ENCODE results near the gene NABP2. TPM values are rescaled to one million over a fixed set of nuclear protein-coding genes. Genes with fewer than 3 reads are reported as not detected.

NABP2 gene
- polyA plus RNA-seq, 1 of the 3 experiments (the other 2 are of a cell fraction) = 49.3 TPM

DNA sequence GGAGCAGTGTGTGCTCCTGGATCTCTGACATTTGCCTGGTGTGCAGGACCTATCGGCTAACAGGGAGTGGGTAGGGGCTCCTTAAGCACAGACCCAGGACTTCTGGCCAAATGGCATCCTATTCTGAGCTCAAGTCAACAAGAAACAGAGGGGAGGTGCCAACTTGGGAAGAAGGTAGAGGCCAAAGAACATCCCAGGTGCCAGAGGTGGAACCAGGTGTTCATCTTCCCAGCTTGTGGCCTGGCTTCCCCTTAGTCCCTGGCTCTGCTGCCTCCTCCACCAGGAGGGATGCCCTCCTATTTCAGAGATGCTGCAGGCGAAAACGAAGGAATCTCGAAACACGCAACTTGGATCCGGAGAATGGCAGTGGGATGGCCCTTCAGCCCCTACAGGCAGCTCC, 11.9 kb downstream of the NABP2 start:
- TF ChIP-seq EZH2phosphoT487 (IDR thresholded peaks at IDR 0.05; ENCODE audit: borderline replicate concordance, low read depth) = no peak
- no peak for TF ChIP-seq RXRA (IDR thresholded peaks at IDR 0.05; ENCODE audit: borderline replicate concordance, low read depth)
- TF ChIP-seq, protein P1, sequence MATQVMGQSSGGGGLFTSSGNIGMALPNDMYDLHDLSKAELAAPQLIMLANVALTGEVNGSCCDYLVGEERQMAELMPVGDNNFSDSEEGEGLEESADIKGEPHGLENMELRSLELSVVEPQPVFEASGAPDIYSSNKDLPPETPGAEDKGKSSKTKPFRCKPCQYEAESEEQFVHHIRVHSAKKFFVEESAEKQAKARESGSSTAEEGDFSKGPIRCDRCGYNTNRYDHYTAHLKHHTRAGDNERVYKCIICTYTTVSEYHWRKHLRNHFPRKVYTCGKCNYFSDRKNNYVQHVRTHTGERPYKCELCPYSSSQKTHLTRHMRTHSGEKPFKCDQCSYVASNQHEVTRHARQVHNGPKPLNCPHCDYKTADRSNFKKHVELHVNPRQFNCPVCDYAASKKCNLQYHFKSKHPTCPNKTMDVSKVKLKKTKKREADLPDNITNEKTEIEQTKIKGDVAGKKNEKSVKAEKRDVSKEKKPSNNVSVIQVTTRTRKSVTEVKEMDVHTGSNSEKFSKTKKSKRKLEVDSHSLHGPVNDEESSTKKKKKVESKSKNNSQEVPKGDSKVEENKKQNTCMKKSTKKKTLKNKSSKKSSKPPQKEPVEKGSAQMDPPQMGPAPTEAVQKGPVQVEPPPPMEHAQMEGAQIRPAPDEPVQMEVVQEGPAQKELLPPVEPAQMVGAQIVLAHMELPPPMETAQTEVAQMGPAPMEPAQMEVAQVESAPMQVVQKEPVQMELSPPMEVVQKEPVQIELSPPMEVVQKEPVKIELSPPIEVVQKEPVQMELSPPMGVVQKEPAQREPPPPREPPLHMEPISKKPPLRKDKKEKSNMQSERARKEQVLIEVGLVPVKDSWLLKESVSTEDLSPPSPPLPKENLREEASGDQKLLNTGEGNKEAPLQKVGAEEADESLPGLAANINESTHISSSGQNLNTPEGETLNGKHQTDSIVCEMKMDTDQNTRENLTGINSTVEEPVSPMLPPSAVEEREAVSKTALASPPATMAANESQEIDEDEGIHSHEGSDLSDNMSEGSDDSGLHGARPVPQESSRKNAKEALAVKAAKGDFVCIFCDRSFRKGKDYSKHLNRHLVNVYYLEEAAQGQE (IDR thresholded peaks at IDR 0.05; ENCODE audit: low read depth, low read length) = no peak
- TF ChIP-seq FOXM1 (IDR thresholded peaks at IDR 0.05; ENCODE audit: low read depth) = no peak
- TF ChIP-seq, protein P2, sequence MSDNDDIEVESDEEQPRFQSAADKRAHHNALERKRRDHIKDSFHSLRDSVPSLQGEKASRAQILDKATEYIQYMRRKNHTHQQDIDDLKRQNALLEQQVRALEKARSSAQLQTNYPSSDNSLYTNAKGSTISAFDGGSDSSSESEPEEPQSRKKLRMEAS (IDR thresholded peaks at IDR 0.05; ENCODE audit: low read depth) = no peak
- no peak for TF ChIP-seq POLR2AphosphoS5 (IDR thresholded peaks at IDR 0.05; ENCODE audit: low read depth, low read length)
- TF ChIP-seq NRF1 (IDR thresholded peaks at IDR 0.05; ENCODE audit: low read depth, low read length) = no peak
- TF ChIP-seq, protein P3, sequence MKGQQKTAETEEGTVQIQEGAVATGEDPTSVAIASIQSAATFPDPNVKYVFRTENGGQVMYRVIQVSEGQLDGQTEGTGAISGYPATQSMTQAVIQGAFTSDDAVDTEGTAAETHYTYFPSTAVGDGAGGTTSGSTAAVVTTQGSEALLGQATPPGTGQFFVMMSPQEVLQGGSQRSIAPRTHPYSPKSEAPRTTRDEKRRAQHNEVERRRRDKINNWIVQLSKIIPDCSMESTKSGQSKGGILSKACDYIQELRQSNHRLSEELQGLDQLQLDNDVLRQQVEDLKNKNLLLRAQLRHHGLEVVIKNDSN (IDR thresholded peaks at IDR 0.05; ENCODE audit: borderline replicate concordance, low read depth) = no peak
- TF ChIP-seq CHD2 (IDR thresholded peaks at IDR 0.05; ENCODE audit: low read length, partially characterized antibody) = no peak
- no peak for TF ChIP-seq FOSL2 (IDR thresholded peaks at IDR 0.05; ENCODE audit: borderline replicate concordance, low read depth)
- TF ChIP-seq TCF12 (IDR thresholded peaks at IDR 0.05) = no peak
- TF ChIP-seq YY1 (IDR thresholded peaks at IDR 0.05; ENCODE audit: low read depth) = no peak
- TF ChIP-seq GATA2 (CRISPR knock-in tag; IDR thresholded peaks at IDR 0.05) = no peak
- no peak for TF ChIP-seq MXI1 (IDR thresholded peaks at IDR 0.05; ENCODE audit: low read depth, low read length)
- TF ChIP-seq, protein P4, sequence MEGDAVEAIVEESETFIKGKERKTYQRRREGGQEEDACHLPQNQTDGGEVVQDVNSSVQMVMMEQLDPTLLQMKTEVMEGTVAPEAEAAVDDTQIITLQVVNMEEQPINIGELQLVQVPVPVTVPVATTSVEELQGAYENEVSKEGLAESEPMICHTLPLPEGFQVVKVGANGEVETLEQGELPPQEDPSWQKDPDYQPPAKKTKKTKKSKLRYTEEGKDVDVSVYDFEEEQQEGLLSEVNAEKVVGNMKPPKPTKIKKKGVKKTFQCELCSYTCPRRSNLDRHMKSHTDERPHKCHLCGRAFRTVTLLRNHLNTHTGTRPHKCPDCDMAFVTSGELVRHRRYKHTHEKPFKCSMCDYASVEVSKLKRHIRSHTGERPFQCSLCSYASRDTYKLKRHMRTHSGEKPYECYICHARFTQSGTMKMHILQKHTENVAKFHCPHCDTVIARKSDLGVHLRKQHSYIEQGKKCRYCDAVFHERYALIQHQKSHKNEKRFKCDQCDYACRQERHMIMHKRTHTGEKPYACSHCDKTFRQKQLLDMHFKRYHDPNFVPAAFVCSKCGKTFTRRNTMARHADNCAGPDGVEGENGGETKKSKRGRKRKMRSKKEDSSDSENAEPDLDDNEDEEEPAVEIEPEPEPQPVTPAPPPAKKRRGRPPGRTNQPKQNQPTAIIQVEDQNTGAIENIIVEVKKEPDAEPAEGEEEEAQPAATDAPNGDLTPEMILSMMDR (IDR thresholded peaks at IDR 0.05) = no peak
- no peak for TF ChIP-seq SIN3A (IDR thresholded peaks at IDR 0.05; ENCODE audit: borderline replicate concordance, low read depth, low read length)
- TF ChIP-seq ELF1 (IDR thresholded peaks at IDR 0.05) = no peak
- no peak for TF ChIP-seq TEAD4 (IDR thresholded peaks at IDR 0.05; ENCODE audit: borderline replicate concordance, insufficient read depth)
- TF ChIP-seq RAD21 (IDR thresholded peaks at IDR 0.05; ENCODE audit: low read length) = no peak
- TF ChIP-seq, protein P5, sequence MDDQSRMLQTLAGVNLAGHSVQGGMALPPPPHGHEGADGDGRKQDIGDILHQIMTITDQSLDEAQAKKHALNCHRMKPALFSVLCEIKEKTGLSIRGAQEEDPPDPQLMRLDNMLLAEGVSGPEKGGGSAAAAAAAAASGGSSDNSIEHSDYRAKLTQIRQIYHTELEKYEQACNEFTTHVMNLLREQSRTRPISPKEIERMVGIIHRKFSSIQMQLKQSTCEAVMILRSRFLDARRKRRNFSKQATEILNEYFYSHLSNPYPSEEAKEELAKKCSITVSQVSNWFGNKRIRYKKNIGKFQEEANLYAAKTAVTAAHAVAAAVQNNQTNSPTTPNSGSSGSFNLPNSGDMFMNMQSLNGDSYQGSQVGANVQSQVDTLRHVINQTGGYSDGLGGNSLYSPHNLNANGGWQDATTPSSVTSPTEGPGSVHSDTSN (IDR thresholded peaks at IDR 0.05) = no peak
- Histone ChIP-seq H3K27me3 (ENCODE audit: insufficient read depth) (no peaks in the 10 kb centered on the region), H3K27ac (ENCODE audit: low read depth in 2 of 2, low read length in 1 of 2) (no peak overlapping the region), H3K79me2 (ENCODE audit: insufficient read depth) (no peaks in the 10 kb centered on the region), H3K9me3 (no peaks in the 10 kb centered on the region), H3K9me2 (no peaks in the 10 kb centered on the region), H3K4me2 (no peak overlapping the region), H4K20me1 (ENCODE audit: insufficient read depth) (0 out of 2 replicates have a peak, but pooled peaks cover 4% of the 10 kb centered on the region), H2AFZ (ENCODE audit: low read depth) (no peak overlapping the region), H3K9ac (no peak overlapping the region), H3K4me3 (ENCODE audit: low read depth in 2 of 2, low read length in 1 of 2) (no peak overlapping the region), H3K36me3 (replicated peaks in 1 of 2; ENCODE audit: control insufficient read depth in 1 of 2, insufficient read depth in 2 of 2, low read length in 1 of 2) (peaks cover 2 to 44% of the 10 kb centered on the region in 2 experiments), H3F3A (replicated peaks; ENCODE audit: insufficient read depth) (peaks cover 14% of the 10 kb centered on the region), H3K4me1 (ENCODE audit: control insufficient read depth in 1 of 2, insufficient read depth in 2 of 2, low read depth in 1 of 2, low read length in 1 of 2) (peaks cover 0 to 7% of the 10 kb centered on the region in 2 experiments; a peak in 1 of 4 replicates)
- POLR2A ChIA-PET = interaction anchor here (1.6 kb wide), 1 partner anchor 14 kb away, joined by 5 read pairs; the partner anchor contains the start of gene RNF41
- WGBS (ENCODE audit: low lambda C conversion rate) = 100% methylated on average over 6 of the region's 6 CpGs
- CTCF ChIA-PET = interaction anchor here (1.9 to 4.9 kb wide), 4 partner anchors 10 to 46 kb away, joined by 4 to 31 read pairs (median 6); partner anchors contain the start of genes ANKRD52 and SMARCC2
- DNase-seq = no peak

All from SK-N-SH (cell line).